Thoracic aorta (tissue), 2 donors: ENCODE measurements around the gene DMD. TPM values are rescaled to one million over a fixed set of nuclear protein-coding genes. Genes with fewer than 3 reads are reported as not detected.

Experiments used
- ATAC-seq: fragments of 150-250 bp; one replicate; pipeline ENCODE4 v1.8.0; 2017; ENCODE audit warnings: low read depth; ENCODE audit not compliant: insufficient number of reproducible peaks, low FRiP score
- DNase-seq: peaks from one replicate; pipeline ENCODE4 v3.0.0-alpha.2; 2020; ENCODE audit warnings: low spot score
- H3K27ac ChIP-seq, 2 donors: fragments of 200-600 bp; sonication (generic); 1 replicate in 1 of 2; 2 replicates in 1 of 2; pipeline ENCODE4 v1.5.1; 2016; ENCODE audit warnings: mild to moderate bottlenecking in 2 of 2, moderate library complexity in 2 of 2
- H3K27me3 ChIP-seq: fragments of 200-600 bp; sonication (generic); replicated peaks from 2 replicates; pipeline ENCODE4 v1.6.0; 2016; ENCODE audit warnings: mild to moderate bottlenecking; ENCODE audit not compliant: insufficient read depth
- H3K36me3 ChIP-seq: fragments of 200-600 bp; sonication (generic); one replicate; pipeline ENCODE4 v1.5.1; 2016
- H3K4me1 ChIP-seq, 2 donors: fragments of 200-600 bp; sonication (generic); 1 replicate in 1 of 2; 2 replicates in 1 of 2; pipeline versions ENCODE4 v1.5.1 to v1.6.0; 2016; ENCODE audit warnings: low read depth in 2 of 2, mild to moderate bottlenecking in 1 of 2; ENCODE audit not compliant: control insufficient read depth in 1 of 2
- H3K4me3 ChIP-seq: fragments of 200-600 bp; sonication (generic); 2 replicates; pipeline ENCODE4 v1.5.1; 2016; ENCODE audit warnings: mild to moderate bottlenecking
- H3K9me3 ChIP-seq: fragments of 200-600 bp; sonication (generic); 2 replicates; pipeline ENCODE4 v1.5.1; 2016
- total RNA-seq, 2 donors: library from RNA; depleted of rRNA; stranded (reverse); fragments of >200 nt; gene quantifications; one replicate each; pipeline versions ENCODE4 v1.1.0 to v1.2.3, GENCODE V29; 2016
- TF ChIP-seq, protein P1 (sequence below): fragments of 200-600 bp; sonication (generic); IDR thresholded peaks from one replicate; pipeline ENCODE4 v1.5.1; 2019; ENCODE audit warnings: antibody characterized with exemption

Gene DMD
- total RNA-seq, 2 donors from 2014 or later: 224 to 233 TPM

DNA sequence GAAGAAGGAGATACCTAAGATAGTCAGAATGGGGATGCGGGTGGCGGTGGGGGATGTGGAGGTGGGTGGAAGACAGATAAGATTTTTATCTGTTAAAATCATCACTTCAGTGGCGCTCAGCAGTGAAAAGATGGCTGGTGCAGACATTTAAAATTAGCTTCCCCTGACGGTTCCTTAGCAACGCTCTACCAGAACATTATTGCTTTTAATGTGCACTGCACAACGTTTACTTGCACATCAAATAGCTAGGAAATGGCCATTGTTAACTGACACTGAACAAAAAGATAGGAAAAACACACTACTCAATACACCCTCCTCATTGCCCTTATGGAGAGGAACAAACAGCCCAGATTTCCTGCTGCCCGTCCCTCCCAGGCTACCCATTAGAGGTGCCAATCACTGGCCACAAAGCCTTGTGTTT lies 2078.5 kb downstream of the DMD start:
- Histone ChIP-seq H3K27ac (no peak overlapping the region), H3K9me3 (no peaks in the 10 kb centered on the region), H3K4me1 (no peaks in the 10 kb centered on the region), H3K27me3 (no peaks in the 10 kb centered on the region), H3K36me3 (no peaks in the 10 kb centered on the region), H3K4me3 (no peak overlapping the region)
- DNase-seq (no peak), ATAC-seq (no peak)
- TF ChIP-seq, protein P1, sequence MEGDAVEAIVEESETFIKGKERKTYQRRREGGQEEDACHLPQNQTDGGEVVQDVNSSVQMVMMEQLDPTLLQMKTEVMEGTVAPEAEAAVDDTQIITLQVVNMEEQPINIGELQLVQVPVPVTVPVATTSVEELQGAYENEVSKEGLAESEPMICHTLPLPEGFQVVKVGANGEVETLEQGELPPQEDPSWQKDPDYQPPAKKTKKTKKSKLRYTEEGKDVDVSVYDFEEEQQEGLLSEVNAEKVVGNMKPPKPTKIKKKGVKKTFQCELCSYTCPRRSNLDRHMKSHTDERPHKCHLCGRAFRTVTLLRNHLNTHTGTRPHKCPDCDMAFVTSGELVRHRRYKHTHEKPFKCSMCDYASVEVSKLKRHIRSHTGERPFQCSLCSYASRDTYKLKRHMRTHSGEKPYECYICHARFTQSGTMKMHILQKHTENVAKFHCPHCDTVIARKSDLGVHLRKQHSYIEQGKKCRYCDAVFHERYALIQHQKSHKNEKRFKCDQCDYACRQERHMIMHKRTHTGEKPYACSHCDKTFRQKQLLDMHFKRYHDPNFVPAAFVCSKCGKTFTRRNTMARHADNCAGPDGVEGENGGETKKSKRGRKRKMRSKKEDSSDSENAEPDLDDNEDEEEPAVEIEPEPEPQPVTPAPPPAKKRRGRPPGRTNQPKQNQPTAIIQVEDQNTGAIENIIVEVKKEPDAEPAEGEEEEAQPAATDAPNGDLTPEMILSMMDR: no peak

- Histone ChIP-seq H3K27ac (no peak overlapping the region), H3K36me3 (no peaks in the 10 kb centered on the region), H3K27me3 (no peaks in the 10 kb centered on the region), H3K9me3 (no peaks in the 10 kb centered on the region), H3K4me3 (no peak overlapping the region), H3K4me1 (no peaks in the 10 kb centered on the region)
- TF ChIP-seq, protein P1: no peak
- ATAC-seq: no peak
- no peak for DNase-seq
Measured at GRCh38 chrX:31130457-31131220, 2080.7 kb downstream of the DMD start.

DNA sequence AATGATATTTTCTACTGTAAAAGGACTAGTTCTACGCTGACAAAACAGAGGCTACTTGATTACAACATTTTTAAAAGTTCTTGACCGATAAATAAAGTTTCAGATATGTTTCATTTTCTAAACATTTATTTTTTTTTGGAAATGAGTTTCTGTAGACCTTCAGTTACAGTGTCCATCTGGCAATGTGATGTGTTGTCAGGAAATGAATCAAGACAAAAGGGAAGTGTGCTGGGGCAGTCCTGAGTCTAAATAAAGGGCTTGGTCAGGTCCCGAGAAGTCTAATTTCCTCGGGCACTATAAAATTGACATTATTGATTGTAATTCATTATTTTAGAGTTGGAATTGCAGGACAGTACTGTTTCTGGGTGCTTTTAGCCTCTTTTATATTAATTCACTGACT lies 2082.5 kb downstream of the DMD start:
- Histone ChIP-seq H3K27me3 (no peaks in the 10 kb centered on the region), H3K27ac (no peak overlapping the region), H3K36me3 (no peaks in the 10 kb centered on the region), H3K9me3 (no peaks in the 10 kb centered on the region), H3K4me3 (no peak overlapping the region), H3K4me1 (no peaks in the 10 kb centered on the region)
- no peak for ATAC-seq
- TF ChIP-seq, protein P1: no peak
- no peak for DNase-seq

GRCh38 chrX:31127716-31128115 lies 2083.6 kb downstream of the DMD start:
- H3K36me3 ChIP-seq: no peaks in the 10 kb centered on the region
- DNase-seq (no peak), ATAC-seq (no peak)
- no peak overlapping the region for H3K27ac ChIP-seq
- H3K27me3 ChIP-seq: no peaks in the 10 kb centered on the region
- no peaks in the 10 kb centered on the region for H3K9me3 ChIP-seq
- TF ChIP-seq, protein P1: no peak
- no peaks in the 10 kb centered on the region for H3K4me1 ChIP-seq
- no peak overlapping the region for H3K4me3 ChIP-seq

DNA sequence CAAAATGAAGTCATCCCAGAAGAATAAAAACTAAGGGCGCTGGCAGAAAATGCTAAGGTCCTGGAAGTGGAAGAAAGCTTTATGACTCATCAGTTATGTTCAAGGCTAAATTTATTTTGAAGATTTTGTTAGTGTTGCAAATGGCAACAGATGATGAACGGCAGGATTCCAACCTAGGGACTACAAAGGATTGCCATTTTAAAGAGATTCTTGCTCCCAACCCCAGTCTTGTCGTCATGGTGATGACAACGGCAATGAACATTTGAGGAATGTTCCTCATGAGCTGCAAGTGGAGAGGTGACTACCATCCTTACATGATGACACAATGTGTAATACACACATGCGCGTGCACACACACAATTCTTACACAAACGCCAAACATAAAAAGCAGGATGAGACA lies 2085.1 kb downstream of the DMD start:
- no peaks in the 10 kb centered on the region for H3K4me1 ChIP-seq
- no peaks in the 10 kb centered on the region for H3K9me3 ChIP-seq
- H3K4me3 ChIP-seq: no peak overlapping the region
- TF ChIP-seq, protein P1: no peak
- ATAC-seq (no peak), DNase-seq (no peak)
- no peak overlapping the region for H3K27ac ChIP-seq
- no peaks in the 10 kb centered on the region for H3K27me3 ChIP-seq
- no peaks in the 10 kb centered on the region for H3K36me3 ChIP-seq
